GM21529 (cell line): Measurements from ENCODE around the gene CFD.

Source experiments
- ATAC-seq: cut with Tn5 transposase; IDR thresholded peaks from one replicate; pipeline ENCODE4 v1.9.1; 2021; ENCODE audit not compliant: unreplicated experiment

CFD gene

GRCh38 chr19:903266-903797, 43.9 kb downstream of the CFD start:
- no peak for ATAC-seq

GRCh38 chr19:904545-904944, 45.1 kb downstream of the CFD start:
- no peak for ATAC-seq

GRCh38 chr19:906480-906879, 47.0 kb downstream of the CFD start:
- ATAC-seq: no peak

- no peak for ATAC-seq
Measured at GRCh38 chr19:907183-907853, 47.9 kb downstream of the CFD start.

GRCh38 chr19:911197-912033, 52.0 kb downstream of the CFD start:
- no peak for ATAC-seq

- ATAC-seq: no peak
Measured at GRCh38 chr19:912181-913079, 53.0 kb downstream of the CFD start.
